NT2/D1 (cell line): ENCODE data around the gene GABPB1.
"Not testable (repeated sequence)": the region's sequence is repeated elsewhere in the genome, so short reads cannot be mapped to it uniquely, and the experiment has no call there.

Experiments used
- SUZ12 ChIP-seq: IDR thresholded peaks from 2 replicates; pipeline ENCODE4 v1.6.1; 2011; ENCODE audit not compliant: insufficient read length, insufficient read depth; ENCODE audit errors: extremely low read depth
- YY1 ChIP-seq: IDR thresholded peaks from 2 replicates; pipeline ENCODE4 v1.6.1; 2011; ENCODE audit not compliant: insufficient read length, insufficient read depth

- TF ChIP-seq SUZ12, YY1: not testable (repeated sequence)
These were observed 24.4 kb upstream of the GABPB1 start for GRCh38 chr15:50379413-50379812.
